Bone marrow (tissue), 2 donors: ENCODE measurements around the gene MYRFL.

Source experiments
- DNase-seq, 2 donors: peaks; one replicate each; lab custom pipeline; 2025; lab: John Stamatoyannopoulos, UW

MYRFL gene

DNA sequence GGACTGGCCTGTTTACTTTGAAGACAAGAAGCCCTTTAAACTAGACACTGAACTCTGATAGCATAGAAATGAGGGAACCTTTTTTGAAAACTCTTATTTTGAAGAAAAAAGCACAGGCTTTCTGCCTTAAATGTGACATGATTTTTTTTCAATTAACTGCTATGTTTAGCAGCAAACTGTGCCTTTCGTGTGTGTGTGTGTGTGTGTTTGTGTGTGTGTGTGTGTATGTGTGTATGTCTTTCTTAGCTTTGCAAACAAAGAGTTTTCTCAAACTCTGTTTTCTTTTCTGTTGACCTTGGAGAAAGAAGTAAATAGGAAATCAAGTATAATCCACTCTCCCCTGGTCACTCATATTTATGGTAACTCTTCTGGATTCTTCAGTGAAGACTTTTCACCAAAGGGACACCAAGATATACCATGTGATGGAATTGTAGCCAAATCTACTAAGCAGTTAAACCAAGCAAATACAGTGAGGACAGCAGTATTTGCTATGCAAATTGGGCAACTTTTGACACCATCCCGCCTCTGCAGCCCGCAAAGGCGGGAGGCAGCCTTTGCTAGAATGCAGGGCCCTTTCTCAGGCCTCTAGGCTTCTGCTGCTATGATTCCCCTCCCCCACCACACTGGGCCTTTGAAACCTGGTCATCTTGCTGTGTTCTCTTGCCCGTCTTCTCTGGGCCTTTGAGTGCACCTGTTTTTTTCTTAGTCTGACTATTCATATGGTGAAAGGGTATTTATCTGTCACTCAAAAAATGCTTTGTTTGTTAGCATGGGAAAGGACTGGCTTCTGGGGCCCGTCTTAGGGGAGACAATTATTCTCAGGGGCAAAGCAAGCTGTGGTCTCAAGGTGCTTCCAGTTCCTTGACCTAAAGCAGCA, 107.9 kb downstream of the MYRFL start:
- no peak for DNase-seq

DNA sequence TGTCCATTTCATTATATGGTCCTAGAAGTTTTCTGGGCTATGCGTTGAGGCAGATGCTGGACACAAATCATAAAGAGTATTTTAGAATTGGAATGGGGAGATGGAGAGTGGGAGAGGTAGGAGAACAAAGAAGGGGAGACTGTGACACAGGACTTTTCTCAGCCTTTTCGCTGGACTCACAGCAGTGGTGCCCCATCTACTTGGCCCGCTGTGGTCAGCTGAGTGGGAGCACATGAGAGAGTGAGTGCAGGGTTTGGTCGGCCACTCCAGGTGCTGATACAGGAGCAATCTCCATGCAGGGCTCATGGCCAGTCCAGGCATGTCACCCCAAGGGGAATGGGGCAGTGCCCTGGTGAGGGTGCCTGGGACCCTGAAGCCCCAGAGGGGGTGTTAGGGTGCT, 109.0 kb downstream of the MYRFL start:
- DNase-seq: no peak

DNA sequence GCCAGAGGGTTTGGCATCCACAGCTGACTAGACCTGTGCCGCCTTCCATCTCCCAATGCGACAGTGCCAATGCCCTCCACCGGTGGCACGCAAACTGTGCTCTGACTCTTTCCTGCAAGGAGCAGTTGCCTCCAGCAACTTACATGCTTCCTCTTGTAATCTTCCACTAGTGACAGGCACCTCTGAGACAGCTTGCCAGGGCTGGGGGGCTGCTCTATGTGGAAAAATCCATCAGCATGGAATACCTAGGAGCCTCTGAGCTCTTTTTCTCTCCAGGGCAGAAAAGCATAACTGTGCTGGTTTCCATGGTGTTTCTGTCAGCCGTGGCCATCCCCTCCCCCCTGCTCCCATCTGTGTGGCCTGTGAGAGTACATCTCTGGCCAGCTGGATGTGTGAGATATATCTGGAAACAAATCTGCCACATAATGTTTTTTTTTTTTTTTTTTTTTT, 110.6 kb downstream of the MYRFL start:
- DNase-seq: no peak

DNA sequence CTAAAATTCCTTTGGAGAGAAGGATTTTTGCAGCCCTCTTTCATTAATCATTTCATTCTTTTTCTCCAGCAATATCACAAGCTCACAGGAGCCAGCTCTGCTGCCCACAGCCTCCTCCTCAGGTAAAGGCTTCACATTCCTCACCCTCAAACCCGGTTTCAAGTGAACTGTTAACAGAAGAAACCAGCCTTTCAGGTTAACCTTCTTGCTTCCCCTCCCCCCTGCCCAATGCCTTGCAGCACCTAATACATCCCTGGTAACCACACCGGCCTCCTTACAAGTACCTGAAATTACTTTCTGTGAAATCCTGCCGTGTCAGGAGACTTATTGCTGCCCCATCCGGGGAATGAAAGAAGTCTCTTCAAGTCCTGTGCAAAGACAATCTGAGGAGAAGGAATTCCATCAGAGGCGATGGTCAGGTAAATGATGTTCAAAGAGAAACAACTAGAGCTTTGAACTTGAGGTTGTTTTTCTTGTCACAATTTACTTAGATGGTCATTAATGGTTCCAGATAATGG, 111.2 kb downstream of the MYRFL start:
- no peak for DNase-seq

DNA sequence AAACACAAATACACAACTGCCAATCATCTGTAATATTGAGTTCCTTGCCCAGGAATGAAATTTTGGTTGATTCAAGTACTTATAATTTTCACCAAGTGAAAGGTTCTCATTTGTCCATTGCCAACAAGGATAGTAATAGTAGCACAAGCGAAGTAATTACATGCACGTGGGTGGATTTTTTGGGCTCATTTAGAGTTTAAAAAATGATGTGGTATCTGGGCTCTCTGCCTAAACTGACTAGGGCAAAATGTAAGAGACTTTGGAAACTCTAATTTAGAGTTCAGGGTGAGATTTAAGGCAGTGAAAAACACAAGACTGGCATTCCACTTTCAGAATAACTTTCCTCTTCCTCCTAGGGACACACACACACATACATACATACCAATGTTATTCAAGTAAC, 111.7 kb downstream of the MYRFL start:
- no peak for DNase-seq

DNA sequence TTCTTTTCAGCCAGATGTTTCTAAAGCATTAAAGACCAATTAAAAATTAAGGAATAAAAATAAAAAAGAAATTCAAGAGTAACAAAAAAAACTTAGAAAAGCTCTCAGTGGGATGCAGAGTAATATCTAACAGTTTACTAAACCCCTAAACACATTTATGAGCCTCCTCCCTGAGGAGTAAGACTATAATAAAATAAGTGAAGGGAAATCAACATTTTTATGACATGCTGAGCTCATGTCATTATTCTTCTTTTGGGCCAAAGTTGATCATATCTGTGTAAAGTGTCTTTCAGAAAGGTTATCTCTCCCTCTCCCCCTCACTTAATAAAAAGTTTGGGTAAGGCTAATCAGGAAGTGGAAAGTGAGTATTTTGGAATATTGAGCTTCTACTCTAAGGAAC, 122.1 kb downstream of the MYRFL start:
- DNase-seq: no peak

DNA sequence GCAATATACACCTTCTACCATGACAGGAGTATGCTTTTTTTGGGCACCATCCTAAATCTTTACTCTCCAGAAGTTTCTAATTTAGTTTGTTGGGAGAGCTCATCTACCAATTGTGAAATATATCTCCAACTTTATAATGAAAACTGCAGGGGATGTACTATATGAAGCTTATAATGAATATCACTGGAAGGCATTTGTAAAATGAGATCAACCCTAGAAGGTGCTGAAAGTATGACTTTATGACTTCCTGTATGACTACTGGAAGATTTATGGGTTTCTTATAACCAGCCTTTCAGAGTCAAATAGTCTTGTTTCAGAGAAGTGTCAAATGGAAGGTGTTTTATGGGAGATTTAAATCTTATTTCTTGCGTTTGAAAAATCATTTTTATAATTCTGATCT, 122.9 kb downstream of the MYRFL start:
- DNase-seq: no peak

DNA sequence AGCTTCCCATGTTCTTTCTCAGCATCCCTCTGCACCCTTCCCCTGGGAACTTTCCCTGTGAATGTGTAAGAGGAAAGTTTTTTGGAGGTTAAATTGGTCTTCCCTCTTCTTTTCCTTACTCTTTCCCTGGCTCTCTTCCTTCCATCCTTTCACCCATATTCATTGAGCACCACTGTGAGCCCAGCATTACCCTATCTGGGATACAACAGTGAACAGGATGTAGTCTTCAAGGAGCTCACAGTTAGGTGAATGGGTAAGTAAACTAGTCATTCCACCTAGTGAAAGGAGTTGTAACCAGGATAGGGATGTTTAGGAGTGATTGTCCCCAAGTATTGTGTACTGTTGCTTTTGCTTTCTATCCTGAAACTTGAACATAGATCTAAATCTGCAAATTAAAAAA, 123.8 kb downstream of the MYRFL start:
- DNase-seq: no peak

DNA sequence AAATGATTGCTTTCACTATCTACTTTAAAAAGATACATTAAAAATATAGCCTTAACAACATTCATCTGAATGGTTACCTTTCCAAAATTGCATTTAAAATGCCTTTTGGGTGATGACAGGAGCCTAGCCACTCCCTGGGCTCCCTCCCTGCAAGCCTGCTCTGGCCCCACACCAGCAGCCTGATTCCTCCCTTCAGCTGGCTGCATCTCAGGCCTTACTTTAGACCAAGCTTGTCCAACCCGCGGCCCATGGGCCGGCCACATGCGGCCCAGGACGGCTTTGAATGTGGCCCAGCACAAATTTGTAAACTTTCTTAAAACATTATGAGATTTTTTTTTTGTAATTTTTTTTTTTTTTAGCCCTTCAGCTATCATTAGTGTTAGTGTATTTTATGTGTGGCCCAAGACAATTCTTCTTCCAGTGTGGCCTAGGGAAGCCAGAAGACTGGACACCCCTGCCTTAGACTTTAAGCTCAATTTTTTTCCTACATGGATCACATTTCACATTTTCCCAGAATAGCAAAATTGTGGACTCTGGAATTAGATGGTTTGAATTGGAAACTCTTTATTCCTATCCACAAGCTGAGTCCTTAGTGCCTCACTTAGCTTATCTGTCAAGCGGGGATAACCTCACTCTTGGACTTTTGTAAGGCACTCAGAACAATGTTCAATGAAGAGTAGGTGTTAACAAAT, 124.4 kb downstream of the MYRFL start:
- no peak for DNase-seq

DNA sequence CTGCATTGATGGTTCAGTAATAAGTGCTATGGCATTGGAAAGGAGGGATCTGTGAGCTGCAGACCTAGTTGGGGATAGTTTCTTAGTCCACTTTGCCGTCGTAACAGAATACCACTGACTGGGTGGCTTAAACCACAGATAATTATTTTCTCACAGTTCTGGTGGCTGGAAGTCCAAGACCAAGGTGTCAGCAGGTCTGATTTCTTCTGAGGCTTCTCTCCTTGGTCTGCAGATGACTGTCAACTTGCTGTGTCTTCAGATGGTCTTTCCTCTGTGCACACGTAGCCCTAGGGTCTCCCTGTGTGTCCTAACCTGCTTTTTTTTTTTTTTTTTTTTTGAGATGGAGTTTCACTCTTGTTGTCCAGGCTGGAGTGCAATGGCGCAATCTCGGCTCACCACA, 126.1 kb downstream of the MYRFL start:
- DNase-seq: no peak

DNA sequence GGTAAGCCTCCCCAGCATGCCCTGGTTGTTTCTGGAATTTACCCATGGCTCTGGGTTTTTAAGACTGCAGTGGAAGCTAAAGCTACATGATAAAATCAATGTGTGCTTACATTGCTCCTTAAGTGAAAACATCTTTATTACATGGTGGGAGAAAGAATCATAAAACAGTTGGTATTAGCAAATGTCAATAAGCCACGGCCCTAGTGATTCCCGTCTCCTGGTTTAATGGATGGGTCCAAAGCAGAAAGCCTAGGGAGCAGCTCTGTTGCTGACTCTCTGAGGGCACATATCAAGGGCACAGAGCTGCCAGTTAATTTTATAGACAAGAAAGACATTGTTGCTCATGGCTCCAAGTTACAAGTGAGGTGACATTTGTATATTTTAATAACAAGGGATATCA, 127.9 kb downstream of the MYRFL start:
- no peak for DNase-seq

DNA sequence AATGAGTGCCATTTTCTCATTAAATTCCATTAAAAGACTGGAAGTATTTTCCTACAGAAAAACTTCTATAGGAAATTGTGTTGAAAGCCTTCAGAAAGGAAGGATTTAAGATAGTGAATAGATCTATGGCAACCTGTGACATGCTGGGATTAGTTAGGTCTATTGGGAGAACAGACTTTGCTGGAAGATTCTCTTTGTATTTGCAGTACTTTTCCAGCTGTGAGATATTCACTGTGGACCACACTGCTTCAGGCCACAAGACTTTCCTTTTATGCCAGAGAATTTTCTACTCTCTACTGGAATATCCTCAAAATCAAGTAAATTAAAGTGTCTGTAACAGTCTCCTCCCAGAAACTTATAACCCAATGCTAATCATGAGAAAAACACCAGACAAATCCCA, 136.2 kb downstream of the MYRFL start:
- DNase-seq: no peak

DNA sequence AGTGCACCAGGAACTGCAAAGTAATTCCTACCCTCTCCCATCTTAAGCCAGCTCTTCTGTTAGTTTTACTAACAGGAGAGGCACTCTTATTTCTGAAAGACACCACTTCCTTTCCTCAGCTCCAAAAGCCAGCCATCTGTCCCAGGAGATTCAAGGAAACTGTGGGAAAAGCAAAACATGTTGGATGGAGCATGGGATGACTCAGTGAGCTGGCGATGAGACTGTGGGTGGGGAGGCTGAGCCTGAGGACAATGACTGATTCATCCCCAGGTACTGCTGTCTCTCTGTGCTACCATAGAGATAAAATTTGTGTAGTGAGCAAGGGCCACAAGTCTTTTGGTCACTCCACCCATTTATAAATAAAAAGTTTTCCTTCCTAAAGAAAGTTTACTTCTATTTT, 141.4 kb downstream of the MYRFL start:
- no peak for DNase-seq

DNA sequence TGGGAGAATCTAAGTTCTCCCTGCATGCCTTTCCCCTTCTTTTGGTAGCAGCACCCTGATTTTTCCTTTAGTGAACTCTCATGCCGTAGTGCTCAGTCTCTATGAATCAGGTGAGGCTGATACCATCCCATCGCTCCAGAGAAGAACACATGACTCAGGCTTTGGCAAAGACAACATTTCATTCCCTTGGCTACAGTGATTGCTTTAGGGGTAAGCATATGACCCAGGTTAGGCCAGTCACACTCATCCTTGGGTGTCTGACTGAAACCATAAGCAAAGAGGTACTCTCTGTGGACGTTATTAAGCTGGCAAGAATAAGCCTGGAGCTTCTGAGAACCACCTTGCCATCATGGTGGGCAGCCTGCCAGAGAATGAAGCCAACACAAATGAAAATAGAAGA, 141.8 kb downstream of the MYRFL start:
- no peak for DNase-seq

DNA sequence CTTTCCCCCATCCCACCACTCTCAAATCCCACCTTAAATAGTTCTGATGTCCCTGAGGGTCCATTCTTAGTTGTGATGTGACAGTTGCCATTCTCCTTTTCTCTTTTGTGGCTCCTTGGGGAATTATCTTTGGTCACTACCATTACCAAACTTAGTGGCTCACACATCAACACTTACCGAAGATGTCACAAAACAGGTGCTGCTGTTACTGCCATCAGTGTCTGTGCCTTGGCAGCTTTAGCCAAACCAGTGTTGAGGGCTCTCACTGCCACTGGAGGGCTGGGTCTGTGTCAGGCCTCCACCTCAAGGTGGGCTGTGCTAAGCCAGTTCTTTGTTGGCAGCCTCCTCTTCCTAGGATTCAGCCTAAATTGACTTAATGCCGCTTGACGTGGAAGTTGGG, 144.0 kb downstream of the MYRFL start:
- no peak for DNase-seq

DNA sequence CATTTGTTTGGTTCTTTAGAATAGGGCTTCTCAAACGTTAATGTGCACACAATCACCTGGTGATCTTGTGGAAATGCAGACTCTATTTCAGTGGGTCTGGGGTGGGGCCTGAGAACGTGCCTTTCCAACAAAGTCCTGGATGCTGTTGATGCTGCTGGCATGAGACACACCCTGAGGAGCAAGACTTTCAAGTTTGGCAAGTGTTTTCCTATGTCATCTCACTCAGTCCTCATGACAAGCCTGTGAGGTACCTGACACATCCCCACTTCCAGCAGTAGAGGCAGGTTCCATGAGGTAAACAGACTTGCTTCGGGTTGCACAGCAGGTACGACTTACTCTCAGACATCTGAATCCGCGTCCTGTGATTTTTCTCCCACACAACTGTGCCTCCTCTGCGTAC, 147.1 kb downstream of the MYRFL start:
- DNase-seq: no peak

DNA sequence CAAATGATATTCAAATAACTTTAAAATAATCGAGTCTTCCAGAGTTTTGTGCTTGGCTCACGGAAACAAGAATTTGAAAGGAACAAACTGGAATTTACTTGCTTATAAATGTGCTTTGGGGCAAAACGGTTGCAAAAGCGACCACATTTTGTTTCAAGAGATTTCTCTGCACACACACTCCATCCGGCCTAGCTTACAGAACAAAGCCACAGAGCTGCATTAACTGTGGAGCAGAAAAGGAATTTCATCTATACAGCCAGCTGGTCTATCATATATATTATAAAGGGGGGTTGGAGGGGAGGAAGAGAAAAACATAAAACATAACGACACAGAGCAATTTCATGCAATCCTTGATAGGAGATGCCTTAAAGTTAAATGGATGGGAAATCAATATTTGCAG, 153.0 kb downstream of the MYRFL start:
- no peak for DNase-seq

DNA sequence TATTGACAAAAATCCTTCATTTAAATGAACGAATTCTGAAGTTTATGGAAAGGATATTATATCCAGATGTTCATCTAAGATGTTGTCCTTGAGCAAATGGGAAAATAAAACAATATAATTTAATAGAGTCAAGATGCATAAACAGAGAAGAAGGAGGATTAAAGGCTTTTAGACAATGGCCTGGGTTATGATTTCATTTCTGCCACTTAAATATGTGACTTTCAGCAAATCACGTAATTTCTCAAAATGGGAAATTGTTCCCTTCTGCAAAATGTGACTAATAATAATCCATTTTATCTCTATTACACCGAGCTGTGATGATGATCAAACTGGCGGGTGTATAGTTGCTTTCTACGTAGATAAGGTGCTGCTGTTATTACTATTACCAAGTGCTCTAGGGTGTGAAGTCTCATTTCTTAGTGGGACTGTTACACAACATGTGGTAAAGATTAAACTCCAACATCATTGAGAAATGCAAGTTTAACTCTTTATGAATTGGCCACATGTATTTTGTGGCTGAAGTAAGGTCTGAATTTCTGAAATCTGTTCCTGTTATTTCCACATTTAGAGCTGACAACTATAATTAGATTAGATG, 157.0 kb downstream of the MYRFL start:
- no peak for DNase-seq

DNA sequence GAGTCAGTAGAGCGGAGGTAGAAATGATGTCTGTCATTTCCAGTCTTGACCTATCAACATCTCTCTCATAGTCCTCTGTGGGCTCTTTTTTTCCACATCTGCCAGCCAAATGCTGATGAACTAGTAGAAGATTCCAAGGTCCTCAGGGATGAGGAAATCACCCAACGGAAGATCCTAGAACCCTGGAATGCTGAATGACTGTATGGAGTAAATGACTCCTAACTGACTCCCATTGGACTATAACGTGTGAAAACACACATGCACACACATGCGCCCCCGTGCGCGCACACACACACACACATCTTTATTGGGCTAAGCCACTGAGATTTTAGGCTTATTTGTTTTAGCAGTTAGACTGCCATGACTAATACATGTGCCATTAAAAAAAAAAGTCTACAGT, 159.2 kb downstream of the MYRFL start:
- DNase-seq: no peak

DNA sequence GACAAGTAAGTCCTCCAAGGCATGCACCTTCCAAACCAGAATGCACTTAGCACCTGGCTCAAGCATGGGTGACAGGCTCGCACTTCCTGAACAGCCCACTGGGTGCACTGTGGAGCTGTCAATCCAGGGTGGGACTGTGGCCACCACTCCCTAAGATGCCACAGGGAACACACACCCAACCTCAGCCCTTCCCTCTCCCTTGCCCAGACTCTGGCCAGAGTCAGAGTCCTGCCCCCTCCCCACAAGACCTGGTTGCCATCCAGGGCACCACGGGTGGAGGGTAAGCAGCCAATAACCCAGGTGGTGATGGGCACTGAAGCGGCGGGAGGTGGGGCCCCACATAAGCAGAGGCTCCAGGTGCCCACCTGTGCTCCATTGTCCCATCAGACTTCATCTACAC, 160.6 kb downstream of the MYRFL start:
- no peak for DNase-seq

DNA sequence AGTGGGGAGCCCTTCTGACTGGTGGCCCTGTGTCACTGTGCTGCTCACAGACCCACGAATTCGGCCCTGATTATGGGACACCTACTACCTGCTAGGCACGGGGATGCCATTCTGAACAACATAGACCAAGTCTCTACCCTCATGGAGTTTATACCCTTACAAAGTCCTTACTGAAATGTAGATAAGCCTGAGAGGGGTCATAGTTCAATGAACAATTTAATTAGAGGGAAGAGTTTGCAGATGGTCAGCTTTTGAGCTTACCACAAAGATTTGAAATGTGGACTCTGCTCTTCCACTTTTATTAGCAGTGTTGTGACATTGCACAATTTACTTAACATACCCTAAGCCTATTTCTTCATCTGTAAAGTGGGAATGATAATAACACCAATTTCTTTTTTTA, 161.1 kb downstream of the MYRFL start:
- DNase-seq: no peak

DNA sequence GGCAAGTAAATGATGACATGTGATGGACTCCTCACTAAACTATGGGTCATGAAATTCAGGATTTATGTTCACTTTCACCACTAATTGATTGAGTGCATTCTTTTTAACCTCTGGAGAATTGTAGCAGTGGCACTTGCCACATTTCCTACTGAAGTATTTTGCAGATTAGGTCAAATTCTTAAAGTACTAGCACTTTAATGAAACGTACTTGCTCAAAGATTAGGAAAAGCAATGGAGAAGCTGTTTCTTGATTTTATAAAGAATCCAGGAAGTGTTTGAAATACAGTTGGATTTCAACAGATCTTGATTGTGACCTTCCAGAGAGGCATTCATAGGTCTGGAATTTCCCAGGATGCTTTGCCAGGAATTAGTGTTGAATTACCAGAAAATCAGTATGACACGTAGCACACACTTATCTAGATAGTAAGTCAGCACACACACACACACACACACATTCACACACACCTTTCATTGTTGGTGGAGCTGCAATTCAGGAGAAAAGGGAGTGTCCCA, 162.6 kb downstream of the MYRFL start:
- no peak for DNase-seq
